Measurements from ENCODE around the gene SMYD5.

DNA sequence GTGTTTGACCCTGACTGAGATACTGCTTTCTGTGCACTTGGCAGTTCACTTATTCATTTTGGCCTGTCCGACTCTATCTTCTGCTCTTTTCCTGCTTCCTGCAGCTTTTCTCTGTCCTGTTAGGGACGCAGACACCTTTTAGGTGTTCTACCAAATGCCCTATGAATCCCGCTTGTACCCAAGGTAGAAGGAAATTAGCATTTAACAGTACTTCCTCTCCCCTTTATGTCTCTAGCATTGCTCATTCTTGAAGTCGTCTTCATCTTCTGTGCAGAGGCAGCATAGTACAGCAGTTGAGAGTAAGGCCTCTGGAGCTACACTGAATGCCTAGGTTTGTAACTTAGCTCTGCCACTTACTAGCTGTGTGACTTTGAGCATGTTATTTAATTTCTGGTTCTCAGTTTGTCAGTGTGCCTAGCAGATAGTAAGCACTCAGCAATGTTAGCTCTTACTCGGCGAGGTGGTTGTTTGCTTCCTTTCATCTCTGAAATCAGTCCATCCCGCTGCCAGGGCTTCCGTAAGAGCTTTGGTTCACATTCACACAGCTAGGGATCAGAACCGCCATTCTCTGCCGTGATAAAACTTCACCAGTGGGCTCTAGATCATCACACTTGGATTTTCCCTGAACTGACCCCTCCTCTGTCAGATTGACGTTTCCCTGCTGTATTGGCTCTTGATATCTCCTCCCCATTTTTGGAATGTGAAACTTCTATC, 21.4 kb downstream of the SMYD5 start:
- TF ChIP-seq, protein P1, sequence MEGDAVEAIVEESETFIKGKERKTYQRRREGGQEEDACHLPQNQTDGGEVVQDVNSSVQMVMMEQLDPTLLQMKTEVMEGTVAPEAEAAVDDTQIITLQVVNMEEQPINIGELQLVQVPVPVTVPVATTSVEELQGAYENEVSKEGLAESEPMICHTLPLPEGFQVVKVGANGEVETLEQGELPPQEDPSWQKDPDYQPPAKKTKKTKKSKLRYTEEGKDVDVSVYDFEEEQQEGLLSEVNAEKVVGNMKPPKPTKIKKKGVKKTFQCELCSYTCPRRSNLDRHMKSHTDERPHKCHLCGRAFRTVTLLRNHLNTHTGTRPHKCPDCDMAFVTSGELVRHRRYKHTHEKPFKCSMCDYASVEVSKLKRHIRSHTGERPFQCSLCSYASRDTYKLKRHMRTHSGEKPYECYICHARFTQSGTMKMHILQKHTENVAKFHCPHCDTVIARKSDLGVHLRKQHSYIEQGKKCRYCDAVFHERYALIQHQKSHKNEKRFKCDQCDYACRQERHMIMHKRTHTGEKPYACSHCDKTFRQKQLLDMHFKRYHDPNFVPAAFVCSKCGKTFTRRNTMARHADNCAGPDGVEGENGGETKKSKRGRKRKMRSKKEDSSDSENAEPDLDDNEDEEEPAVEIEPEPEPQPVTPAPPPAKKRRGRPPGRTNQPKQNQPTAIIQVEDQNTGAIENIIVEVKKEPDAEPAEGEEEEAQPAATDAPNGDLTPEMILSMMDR (IDR thresholded peaks at IDR 0.05), result no peak
- no peak for TF ChIP-seq POLR2A (IDR thresholded peaks at IDR 0.05)

Measured in right lobe of liver (tissue), 4 donors.